Effector CD8-positive, alpha-beta T cell (primary cell): ENCODE measurements around the gene KIAA1328.

ENCODE experiments used
- DNase-seq: peaks from one replicate; lab custom pipeline; 2025; lab: John Stamatoyannopoulos, UW

KIAA1328 gene

DNA sequence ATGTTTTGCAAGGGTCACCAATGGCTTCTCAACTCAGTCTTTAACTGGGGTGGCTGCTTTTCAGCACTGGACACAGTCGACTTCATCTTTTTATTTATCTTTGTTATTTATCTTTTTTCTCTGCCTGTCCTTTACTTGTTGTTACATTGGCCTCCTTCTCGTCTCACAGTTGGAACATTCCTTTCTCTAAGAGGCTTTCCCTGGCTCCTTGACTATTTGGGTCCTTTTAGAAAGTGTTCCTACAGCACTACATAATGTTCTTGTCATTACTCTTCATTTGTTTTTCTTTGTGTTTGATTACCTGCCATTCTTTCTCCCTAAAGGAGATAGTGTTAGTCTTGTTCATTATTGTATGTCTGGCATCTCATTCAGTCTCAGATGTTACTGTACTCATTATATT, 122.0 kb downstream of the KIAA1328 start:
- no peak for DNase-seq

DNA sequence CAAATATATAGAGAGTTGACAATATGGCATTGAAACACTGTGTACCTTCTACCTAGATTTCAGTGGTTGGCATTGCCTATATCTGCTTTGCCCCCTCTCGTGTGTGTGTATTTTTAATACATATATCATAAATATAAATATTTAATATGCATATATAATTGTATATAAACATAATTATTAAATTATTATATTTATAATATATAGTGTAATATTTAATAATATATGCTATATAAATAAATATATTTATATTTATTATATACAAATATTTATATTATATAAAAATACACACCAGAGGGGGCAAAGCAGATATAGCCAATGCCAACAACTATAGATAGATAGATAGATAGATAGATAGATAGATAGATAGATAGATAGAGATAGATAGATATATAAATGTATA, 124.1 kb downstream of the KIAA1328 start:
- DNase-seq: no peak

DNA sequence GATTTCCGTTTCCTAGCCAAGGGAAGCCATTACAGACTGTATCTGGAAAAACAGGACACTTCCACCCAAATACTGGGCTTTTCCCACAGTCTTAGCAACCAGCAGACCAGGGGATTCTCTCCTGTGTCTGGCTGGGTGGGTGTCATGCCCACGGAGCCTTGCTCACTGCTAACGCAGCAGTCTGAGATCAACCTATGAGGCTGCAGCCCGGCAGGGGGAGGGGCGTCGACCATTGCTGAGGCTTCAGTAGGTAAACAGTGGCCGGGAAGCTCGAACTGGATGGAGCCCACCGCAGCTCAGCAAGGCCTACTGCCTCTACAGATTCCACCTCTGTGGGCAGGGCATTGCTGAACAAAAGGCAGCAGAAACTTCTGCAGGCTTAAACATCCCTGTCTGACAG, 131.1 kb downstream of the KIAA1328 start:
- DNase-seq: no peak

DNA sequence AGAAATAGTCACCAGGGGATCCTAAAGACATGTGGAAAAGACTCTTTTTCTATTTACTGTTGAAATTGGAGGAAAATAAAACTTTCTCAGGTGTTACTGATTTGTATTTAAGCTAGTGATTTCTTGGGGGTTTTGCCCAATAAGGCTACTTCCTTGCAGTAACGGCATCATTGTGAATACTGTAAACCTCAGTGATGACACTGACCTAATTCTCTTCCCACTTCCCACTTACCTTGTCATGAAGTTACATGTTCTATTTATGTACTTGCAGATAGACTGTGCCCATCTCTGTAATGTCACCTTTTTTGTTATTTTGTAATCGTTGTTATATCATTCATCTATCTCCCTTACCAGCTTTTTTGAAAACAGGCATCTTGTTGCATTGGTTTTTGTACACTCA, 134.5 kb downstream of the KIAA1328 start:
- no peak for DNase-seq

DNA sequence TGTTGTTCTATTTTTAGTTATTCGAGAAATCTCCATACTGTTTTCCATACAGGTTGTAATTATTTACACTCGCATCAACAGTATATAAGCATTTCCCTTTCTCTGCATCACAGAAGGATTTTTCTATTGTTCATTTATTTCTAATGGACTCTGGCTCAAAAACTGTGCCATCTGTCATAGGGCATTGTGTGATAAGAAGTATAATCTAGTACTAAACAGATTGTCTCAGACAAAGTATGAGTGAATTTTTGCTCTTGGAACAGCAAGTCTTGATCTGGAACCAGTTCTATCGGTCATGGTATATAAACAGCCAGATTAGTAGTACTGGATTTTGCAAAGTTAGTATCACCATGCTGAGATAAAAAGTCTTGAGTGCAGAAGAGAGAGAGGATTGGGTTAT, 145.8 kb downstream of the KIAA1328 start:
- DNase-seq: no peak

DNA sequence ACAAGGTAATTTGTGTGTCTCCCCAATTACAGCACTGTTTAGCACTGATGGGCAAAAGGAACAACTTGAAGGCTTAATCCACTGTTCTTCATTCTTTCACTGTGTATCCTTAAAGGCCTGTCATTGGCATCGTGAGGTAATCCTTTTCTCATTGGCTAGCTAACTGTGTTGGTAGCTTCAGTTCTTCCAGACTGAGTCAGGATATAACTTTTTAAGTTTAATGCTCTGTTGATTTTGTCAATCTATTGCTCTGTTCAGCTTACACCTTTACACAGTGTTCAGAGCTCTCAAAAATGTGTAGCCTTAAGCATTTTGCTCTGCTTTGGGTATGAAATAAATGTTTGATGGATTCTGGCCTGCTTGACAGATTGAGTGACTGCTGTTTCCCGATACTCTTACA, 148.2 kb downstream of the KIAA1328 start:
- DNase-seq: no peak

DNA sequence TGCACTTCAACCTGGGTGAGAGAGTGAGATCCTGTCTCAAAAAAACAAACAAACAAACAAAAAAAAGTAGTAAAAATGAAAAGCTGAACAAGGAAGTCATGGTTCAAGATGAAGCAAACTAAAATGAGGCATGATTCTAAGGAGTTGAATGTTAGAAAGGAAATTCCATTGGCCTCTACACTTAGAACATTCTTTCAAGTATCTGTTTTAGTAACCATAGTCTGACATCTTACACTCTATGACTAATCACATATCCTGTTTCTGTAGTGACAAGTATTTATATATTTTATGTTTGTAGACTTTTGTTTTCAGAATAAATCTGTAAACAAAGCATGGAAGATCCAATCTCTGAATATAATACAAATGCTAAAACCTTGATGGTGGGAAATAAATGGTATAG, 164.1 kb downstream of the KIAA1328 start:
- DNase-seq: no peak

DNA sequence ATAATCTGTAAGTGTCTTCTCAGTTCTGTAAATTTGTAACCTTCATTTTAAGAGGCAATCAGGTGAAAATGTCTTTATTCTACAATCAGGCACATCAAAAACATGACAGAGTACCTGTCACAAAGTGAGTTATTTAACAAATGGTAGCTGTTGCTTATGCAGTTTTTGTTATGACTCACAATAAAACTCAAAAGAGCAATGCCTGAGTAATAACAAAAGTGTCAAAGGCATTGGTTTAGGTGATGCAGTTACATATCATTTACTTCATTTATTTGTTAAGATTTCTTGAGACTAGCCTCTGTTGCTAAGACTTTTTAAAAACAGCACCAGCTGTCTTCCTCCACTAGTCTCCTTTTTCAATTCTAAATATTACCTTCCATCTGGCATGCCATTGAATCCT, 177.8 kb downstream of the KIAA1328 start:
- DNase-seq: no peak

DNA sequence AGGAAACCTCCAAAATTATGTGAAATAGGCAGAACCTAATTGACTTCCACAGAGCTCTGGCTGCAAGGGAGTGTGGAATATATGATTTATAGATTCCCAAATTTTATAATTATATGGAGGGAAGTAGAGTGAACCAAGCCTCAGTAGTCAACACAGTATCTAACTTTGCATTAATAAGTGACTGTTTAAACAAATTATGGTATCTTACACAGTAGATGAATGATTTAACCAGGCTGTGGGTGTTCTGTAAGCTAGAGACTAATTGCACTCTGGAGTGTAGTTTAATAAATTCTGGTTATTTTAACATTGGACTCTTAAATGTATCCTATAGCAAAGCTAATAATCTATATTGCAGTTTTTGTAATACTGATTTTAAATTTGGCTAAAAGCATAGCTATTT, 183.5 kb downstream of the KIAA1328 start:
- DNase-seq: no peak

DNA sequence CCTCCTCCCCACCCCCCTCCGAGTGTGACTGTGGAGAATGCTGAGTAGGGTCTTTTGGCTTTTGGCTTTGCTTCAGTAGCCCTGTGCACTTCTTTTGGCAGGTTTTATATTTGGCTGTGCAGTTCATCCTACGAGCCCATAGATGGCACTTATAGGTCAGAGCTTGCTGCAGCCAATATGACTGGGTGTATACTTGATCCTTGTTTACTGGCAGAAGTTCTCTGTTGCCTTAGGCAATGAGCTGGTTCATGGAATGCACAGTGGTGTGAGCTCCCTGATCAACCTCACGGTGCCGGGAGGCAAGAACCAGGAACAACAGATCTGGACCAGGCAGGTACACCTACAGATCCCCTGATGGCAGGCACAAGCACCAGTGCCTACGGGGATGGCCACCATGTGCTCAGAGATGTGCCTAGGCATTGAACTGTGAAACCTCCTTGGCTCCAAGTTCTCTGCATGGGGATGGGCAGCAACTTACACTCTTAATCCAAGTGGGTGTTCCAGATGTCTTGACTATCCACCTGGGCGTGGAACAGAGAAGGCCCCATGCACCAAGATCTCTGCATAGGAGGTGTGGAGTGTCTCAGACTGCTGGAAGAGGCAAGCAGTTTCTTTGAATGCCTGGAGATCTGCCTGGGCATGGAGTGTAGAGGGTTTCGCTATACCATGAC, 190.4 kb downstream of the KIAA1328 start:
- DNase-seq: no peak

DNA sequence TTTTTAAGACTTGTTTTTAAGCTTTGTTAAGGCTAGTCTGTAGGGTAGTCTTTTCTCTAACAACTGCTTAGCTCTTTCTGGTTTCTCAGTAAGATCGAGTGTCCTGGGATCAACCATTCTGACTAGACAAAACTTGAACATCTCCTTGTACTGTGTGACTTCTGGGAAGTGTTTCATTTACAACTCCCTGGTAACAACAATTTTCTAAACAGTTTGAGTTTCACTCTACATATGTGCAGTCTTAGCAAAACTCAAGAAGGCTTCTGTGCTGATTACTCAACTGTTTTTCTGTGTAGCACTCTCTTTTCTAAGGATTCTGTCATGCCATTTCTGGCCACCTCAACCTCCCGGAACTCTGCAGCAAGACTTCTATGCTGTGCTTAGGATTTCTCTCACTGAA, 204.5 kb downstream of the KIAA1328 start:
- no peak for DNase-seq

DNA sequence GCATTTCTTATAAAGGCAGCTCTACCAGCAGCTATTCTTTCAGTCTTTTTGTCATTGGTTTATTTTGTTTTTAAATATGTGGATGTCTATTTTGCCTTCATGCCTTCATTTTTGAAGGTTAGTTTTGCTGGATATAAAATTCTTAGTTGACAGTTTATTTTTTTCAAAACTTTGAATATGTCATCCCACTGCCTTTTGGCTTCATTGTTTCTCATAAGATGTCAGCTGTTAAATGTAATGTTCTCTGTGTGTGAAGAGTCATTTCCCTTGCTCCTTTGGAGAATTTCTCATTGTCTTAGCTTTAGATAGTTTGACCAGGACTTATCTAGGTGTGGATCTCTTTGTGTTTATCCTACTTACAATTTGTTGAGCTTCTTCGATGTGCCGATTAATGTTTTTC, 213.5 kb downstream of the KIAA1328 start:
- DNase-seq: no peak

DNA sequence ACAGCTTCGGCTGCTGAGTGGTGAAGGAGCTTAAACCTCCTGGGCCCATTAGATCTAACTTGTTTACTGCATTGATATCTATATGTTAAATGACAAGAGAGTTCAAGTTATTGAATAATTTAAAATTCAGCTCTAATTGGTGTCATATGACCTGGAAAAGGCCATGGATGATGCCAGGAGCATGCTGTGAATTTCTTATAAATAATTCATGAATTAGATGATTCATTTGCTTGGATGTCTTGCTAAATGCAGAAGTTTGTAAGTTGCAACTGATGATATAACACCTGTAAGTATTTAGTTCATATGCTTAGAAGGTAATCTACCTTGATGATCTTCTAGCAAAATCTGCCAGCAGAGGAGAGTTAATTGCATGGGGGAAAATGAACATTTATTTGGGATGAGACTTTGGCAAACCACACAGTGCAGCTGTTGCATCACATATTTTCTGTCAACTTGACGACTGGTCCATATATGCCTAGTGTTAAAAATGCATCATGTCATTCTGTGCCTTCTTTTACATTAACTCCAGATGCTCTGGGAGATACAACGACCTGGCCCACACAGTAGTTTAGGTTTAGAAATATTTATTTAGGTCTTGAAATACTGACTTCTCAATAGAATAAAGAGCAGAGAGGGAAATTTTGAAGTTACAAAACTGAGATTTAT, 226.3 kb downstream of the KIAA1328 start:
- no peak for DNase-seq

DNA sequence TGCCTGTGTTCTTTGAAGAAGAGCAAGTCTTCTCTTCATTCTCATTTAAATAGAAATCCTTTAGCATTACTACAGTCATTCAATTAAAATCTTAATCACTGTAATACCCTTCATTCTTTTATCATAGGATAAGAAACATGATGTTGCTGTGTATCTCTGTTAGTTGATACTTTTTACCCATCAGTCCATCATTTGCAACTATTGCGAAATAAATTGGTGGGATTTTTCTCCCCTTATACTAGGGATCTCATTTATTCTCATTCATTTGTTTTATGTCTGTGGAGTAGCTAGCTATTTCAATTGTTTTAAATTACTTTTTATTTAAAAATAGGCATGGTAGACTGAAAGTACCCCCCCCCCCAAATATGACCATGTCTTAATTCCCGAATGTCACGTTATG, 235.3 kb downstream of the KIAA1328 start:
- no peak for DNase-seq

DNA sequence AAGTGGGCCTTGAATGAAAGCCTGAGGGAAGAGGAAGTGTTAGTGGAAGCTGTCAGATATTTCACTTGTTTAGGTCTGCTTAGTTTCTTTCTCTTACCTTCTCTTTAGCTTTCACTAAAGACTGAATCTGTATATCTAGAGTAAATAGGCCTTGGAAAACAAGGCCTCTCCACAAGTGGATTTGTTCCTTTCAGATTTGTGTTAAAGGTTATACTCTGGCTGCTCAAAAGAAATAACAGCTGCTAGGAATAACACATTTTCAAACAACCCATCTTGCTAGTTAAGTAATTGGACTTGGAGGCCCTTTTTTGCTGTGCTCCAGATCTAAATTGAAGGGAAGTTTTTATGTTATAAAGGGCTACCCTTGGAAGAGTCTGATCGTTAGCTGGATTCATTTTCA, 236.3 kb downstream of the KIAA1328 start:
- DNase-seq: no peak

DNA sequence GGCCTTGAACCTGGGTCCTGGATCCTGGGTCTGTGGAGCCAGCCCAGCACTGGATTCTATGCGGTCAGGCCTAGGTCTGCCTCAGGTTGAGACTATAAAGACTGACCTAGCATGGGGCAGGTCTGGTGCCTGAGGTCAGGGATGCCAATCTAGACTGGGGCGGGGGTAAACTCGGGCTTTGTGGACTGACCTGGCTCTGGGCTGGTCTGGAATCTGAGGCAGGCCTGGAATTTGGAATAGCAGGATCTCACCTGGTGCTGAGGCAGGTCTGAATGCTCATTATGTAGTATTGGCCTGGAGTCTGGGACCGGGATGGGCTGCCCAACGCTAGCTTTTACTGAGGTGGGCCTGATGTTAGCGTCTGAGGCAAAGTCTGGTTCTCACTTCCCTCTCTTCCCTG, 256.0 kb downstream of the KIAA1328 start:
- DNase-seq: no peak

DNA sequence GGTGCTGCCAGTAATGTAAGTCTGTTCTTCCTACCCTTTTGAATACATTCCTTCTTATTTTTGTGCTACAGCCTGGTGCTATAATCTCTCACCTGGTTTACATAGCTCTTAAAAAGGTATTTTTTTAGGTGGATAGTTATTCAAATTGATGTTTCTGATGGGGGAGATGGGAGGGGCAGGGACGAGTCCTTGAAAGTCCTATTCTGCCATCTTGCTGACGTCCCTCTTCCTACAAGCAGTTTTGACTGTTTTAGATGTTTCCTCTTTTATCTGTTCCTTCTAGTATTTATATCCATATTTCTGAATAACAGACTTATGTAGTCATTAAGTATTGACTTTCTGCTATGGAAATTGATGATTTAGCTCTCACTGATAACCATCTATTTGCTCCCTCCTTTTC, 256.4 kb downstream of the KIAA1328 start:
- DNase-seq: no peak

DNA sequence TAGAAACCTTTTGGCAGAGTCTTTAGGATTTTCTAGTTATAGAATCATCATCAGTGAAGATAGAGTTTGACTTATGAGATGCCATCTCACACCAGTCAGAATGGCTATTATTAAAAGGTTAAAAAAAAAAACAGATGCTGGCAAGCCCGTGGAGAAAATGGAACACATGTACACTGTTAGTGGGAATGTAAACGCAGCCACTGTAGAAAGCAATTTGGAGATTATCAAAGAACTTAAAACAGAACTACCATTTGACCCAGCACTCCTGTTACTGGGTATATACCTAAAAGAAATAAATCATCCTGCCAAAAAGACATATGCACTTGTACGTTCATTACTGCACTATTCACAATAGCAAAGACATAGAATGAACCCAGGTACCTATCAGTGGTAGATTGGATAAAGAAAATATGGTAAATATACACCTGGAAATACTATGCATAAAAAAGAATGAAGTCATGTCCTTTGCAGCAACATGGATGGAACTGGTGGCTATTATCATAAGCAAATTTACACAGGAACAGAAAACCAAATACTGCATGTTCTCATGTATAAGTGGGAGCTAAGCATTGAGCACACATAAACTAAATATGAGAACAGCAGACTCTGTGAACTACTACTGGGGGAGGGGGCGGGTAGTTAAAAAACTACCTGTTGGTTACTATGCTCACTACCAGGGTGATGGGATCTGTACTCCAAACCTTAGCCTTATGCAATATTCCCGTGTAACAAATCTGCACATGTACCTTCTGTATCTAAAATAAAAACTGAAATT, 279.0 kb downstream of the KIAA1328 start:
- no peak for DNase-seq

DNA sequence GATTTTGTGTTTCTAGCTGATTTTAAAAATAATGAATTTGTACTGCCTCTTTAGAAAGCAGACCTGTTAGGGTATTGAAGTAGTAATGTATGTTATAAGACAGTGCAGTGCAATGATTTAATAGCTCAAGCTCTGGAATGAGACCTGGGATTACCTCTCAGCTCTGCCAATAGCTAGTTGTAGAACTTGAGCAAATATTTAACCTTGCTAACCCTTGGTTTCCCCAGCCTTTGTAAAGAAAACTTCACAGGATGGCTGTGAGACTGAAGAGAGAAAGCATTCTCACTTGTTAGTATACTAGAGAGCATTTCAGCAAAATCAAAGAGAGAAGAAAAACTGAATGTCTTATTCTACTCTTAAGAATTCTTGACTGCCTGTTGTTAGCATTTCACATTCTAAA, 293.9 kb downstream of the KIAA1328 start:
- DNase-seq: no peak

DNA sequence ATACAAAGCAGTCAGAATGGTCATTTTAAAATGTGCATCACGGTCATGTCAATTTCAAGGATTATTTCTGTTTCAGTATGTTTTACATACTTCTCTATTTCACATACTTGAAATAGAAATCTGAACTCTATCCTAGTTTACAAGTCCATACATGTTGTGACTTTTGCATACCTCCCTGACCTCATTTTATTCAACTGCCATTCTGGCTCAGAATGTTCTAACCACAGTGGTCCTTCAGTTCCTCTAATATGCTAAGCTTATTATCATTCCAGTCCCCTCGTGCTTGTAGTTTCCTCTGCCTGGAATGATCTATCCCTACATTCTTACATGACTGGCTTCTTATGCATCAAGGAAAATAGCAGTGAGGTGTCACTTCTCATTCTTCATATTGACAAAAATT, 295.6 kb downstream of the KIAA1328 start:
- DNase-seq: no peak

DNA sequence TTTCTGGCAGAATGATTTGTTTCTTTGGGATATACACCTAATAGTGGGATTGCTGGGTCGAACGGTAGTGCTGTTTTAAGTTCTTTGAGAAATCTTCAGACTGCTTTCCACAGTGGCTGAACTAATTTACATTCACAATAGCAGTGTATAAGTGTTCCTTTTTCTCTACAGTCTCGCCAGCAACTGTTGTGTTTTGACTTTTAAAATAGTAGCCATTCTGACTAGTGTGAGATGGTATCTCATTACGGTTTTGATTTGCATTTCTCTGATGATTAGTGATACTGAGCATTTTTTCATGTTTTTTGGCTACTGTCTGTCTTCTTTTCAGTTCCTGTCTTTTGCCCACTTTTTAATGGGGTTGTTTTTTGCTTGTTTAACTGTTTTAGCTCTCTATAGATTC, 306.2 kb downstream of the KIAA1328 start:
- no peak for DNase-seq

DNA sequence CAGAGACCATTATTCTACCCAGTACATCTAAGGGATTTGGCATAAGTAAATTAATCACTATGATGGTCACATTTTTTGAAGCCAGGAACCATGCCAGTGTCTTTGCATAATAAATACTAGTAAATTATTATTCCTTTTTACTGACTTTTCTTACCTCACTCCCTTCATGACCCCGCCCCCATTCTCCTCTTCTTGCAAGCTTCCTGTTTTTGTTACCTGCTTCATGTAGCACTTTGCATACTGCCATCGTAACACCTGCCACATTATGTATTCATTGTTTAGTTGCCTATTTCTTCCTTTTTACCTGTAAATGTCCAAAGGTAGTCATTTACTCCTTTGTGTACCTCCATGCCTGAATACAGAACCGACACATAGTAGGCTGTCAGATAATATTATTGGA, 309.5 kb downstream of the KIAA1328 start:
- DNase-seq: no peak

DNA sequence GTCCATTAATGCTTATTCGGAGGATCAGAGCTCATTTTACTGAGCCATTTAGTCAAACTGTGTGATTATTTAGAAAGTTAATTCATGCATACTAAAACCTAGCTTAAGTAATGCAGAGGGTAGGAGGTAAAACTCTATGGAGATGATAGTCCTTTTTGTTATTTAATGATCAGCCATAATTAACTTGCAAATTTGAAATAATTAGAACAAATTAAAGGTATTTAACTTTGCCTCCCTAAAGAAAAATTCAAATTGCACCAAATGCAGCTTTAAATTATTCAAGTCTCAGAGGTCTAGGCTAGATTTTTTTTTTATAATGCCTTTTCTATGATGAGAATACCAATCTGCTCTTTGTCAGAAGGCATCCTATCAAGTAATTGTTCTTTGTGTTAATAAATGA, 310.9 kb downstream of the KIAA1328 start:
- no peak for DNase-seq
